GM19455 (cell line): Measurements from ENCODE around the gene TBC1D2B.

Experiments used
- ATAC-seq: cut with Tn5 transposase; IDR thresholded peaks from one replicate; pipeline ENCODE4 v1.9.1; 2021; ENCODE audit not compliant: unreplicated experiment

TBC1D2B gene

GRCh38 chr15:78073046-78073787, 4.3 kb downstream of the TBC1D2B start:
- no peak for ATAC-seq

GRCh38 chr15:78072080-78072892, 5.2 kb downstream of the TBC1D2B start:
- ATAC-seq, result no peak

- ATAC-seq, result no peak
These were observed 6.1 kb downstream of the TBC1D2B start for GRCh38 chr15:78071383-78071782.

- ATAC-seq, result no peak
These were observed 7.3 kb downstream of the TBC1D2B start for GRCh38 chr15:78070049-78070700.

GRCh38 chr15:78069462-78070029, 8.0 kb downstream of the TBC1D2B start:
- ATAC-seq, result no peak

GRCh38 chr15:78069052-78069414, 8.5 kb downstream of the TBC1D2B start:
- no peak for ATAC-seq

- no peak for ATAC-seq
These were observed 9.9 kb downstream of the TBC1D2B start for GRCh38 chr15:78067328-78068228.

- peak; percentile 66 for ATAC-seq
These were observed 11.3 kb downstream of the TBC1D2B start for GRCh38 chr15:78065973-78066946.

- no peak for ATAC-seq
These were observed 12.1 kb downstream of the TBC1D2B start for GRCh38 chr15:78065284-78065872.

GRCh38 chr15:78064544-78064943, 13.0 kb downstream of the TBC1D2B start:
- no peak for ATAC-seq

- ATAC-seq, result no peak
These were observed 13.5 kb downstream of the TBC1D2B start for GRCh38 chr15:78063970-78064385.

- no peak for ATAC-seq
These were observed 14.3 kb downstream of the TBC1D2B start for GRCh38 chr15:78063217-78063616.

- ATAC-seq, result peak; percentile 49
These were observed 15.5 kb downstream of the TBC1D2B start for GRCh38 chr15:78061963-78062427.

GRCh38 chr15:78060232-78060631, 17.3 kb downstream of the TBC1D2B start:
- ATAC-seq, result no peak

- ATAC-seq, result no peak
These were observed 18.2 kb downstream of the TBC1D2B start for GRCh38 chr15:78059110-78059839.

GRCh38 chr15:78058401-78058935, 19.0 kb downstream of the TBC1D2B start:
- no peak for ATAC-seq

- ATAC-seq, result no peak
These were observed 19.7 kb downstream of the TBC1D2B start for GRCh38 chr15:78057803-78058202.
